KMS-11 (cell line): ENCODE measurements around the gene LARP4B.

Experiments used
- H2AFZ ChIP-seq: fragments of 200-600 bp; sonication (generic); 2 replicates; pipeline ENCODE4 v1.6.1; 2016; ENCODE audit warnings: antibody characterized with exemption, mixed run types, low read depth
- H3K27ac ChIP-seq: fragments of 200-600 bp; sonication (generic); 2 replicates; pipeline ENCODE4 v1.6.1; 2016; ENCODE audit warnings: mild to moderate bottlenecking, mixed run types
- H3K27me3 ChIP-seq: fragments of 200-600 bp; sonication (generic); 2 replicates; pipeline ENCODE4 v1.6.1; 2017; ENCODE audit warnings: mild to moderate bottlenecking, low read depth, mixed run types, moderate library complexity; ENCODE audit not compliant: insufficient read depth
- H3K36me3 ChIP-seq: fragments of 200-600 bp; sonication (generic); 2 replicates; pipeline ENCODE4 v1.6.1; 2017; ENCODE audit warnings: mild to moderate bottlenecking, mixed run types; ENCODE audit not compliant: insufficient read depth
- H3K4me1 ChIP-seq: fragments of 200-600 bp; sonication (generic); 2 replicates; pipeline ENCODE4 v1.6.1; 2016; ENCODE audit warnings: mild to moderate bottlenecking, low read depth, mixed run types; ENCODE audit not compliant: poor library complexity, severe bottlenecking
- H3K4me2 ChIP-seq: fragments of 200-600 bp; sonication (generic); 2 replicates; pipeline ENCODE4 v1.7.0; 2016; ENCODE audit warnings: mild to moderate bottlenecking, mixed run types
- H3K4me3 ChIP-seq: fragments of 200-600 bp; sonication (generic); IDR thresholded peaks from 2 replicates; pipeline ENCODE4 v1.6.1; 2017; ENCODE audit warnings: low read depth, low read length, mixed read lengths; ENCODE audit not compliant: insufficient read depth
- H3K79me2 ChIP-seq: fragments of 200-600 bp; sonication (generic); 2 replicates; pipeline ENCODE4 v1.6.1; 2016; ENCODE audit warnings: low read depth, mixed run types; ENCODE audit not compliant: insufficient read depth
- H3K9ac ChIP-seq: fragments of 200-600 bp; sonication (generic); 2 replicates; pipeline ENCODE4 v1.6.1; 2016; ENCODE audit warnings: mild to moderate bottlenecking, mixed run types
- H4K20me1 ChIP-seq: fragments of 200-600 bp; sonication (generic); 2 replicates; pipeline ENCODE4 v1.6.1; 2016; ENCODE audit warnings: mild to moderate bottlenecking, mixed run types; ENCODE audit not compliant: insufficient read depth
- CTCF ChIP-seq: fragments of 200-600 bp; sonication (generic); conservative IDR thresholded peaks from 2 replicates; pipeline ENCODE4 v1.6.1; 2017; ENCODE audit warnings: low read depth, mild to moderate bottlenecking, antibody characterized with exemption, low read length, moderate library complexity, mixed read lengths

LARP4B gene

GRCh38 chr10:974785-975074 lies 43.2 kb upstream of the LARP4B start:
- H3K79me2 ChIP-seq: no peaks in the 10 kb centered on the region
- no peaks in the 10 kb centered on the region for H3K4me1 ChIP-seq
- no peak overlapping the region for H3K4me3 ChIP-seq
- H3K27ac ChIP-seq: no peak overlapping the region
- no peak overlapping the region for H3K4me2 ChIP-seq
- no peaks in the 10 kb centered on the region for H4K20me1 ChIP-seq
- H3K27me3 ChIP-seq: no peaks in the 10 kb centered on the region
- H2AFZ ChIP-seq: no peak overlapping the region
- H3K36me3 ChIP-seq: no peaks in the 10 kb centered on the region
- TF ChIP-seq CTCF: no peak
- H3K9ac ChIP-seq: no peak overlapping the region

- no peak overlapping the region for H3K9ac ChIP-seq
- H3K36me3 ChIP-seq: no peaks in the 10 kb centered on the region
- no peaks in the 10 kb centered on the region for H3K4me1 ChIP-seq
- H4K20me1 ChIP-seq: no peaks in the 10 kb centered on the region
- H3K79me2 ChIP-seq: no peaks in the 10 kb centered on the region
- no peak overlapping the region for H3K4me3 ChIP-seq
- no peak overlapping the region for H3K4me2 ChIP-seq
- no peak overlapping the region for H3K27ac ChIP-seq
- no peaks in the 10 kb centered on the region for H3K27me3 ChIP-seq
- H2AFZ ChIP-seq: no peak overlapping the region
- TF ChIP-seq CTCF: no peak
Observed at GRCh38 chr10:974038-974784, 42.7 kb upstream of the LARP4B start.

GRCh38 chr10:972763-973162 lies 41.3 kb upstream of the LARP4B start:
- TF ChIP-seq CTCF: no peak
- no peaks in the 10 kb centered on the region for H3K79me2 ChIP-seq
- H3K36me3 ChIP-seq: no peaks in the 10 kb centered on the region
- H3K27me3 ChIP-seq: no peaks in the 10 kb centered on the region
- H4K20me1 ChIP-seq: no peaks in the 10 kb centered on the region
- no peak overlapping the region for H3K4me3 ChIP-seq
- H3K4me2 ChIP-seq: no peak overlapping the region
- H3K9ac ChIP-seq: no peak overlapping the region
- H2AFZ ChIP-seq: no peak overlapping the region
- no peaks in the 10 kb centered on the region for H3K4me1 ChIP-seq
- no peak overlapping the region for H3K27ac ChIP-seq

- TF ChIP-seq CTCF: no peak
- Histone ChIP-seq H4K20me1 (no peaks in the 10 kb centered on the region), H3K4me1 (no peaks in the 10 kb centered on the region), H2AFZ (no peak overlapping the region), H3K36me3 (no peaks in the 10 kb centered on the region), H3K27ac (no peak overlapping the region), H3K79me2 (no peaks in the 10 kb centered on the region), H3K4me3 (no peak overlapping the region), H3K27me3 (no peaks in the 10 kb centered on the region), H3K4me2 (no peak overlapping the region), H3K9ac (no peak overlapping the region)
Observed at GRCh38 chr10:971613-972012, 40.1 kb upstream of the LARP4B start.
